Nephron progenitor cell (in vitro differentiated cells): Measurements from ENCODE around the gene HIGD1B.
A peak's percentile ranks its signal among the peaks of the same experiment; 100 is the strongest.

Experiments
- DNase-seq: peaks from one replicate; pipeline ENCODE4 v3.0.0; 2021
- H3K27ac Mint-ChIP-seq: 2 replicates; pipeline ENCODE4 v1.8.0; 2021; ENCODE audit warnings: mild to moderate bottlenecking, moderate library complexity, mixed read lengths
- H3K27me3 Mint-ChIP-seq: 2 replicates; pipeline ENCODE4 v1.8.0; 2021; ENCODE audit warnings: mild to moderate bottlenecking, low read depth, mixed read lengths; ENCODE audit not compliant: poor library complexity
- H3K36me3 Mint-ChIP-seq: 2 replicates; pipeline ENCODE4 v1.8.0; 2021; ENCODE audit warnings: low read depth, mixed read lengths
- H3K4me1 Mint-ChIP-seq: 2 replicates; pipeline ENCODE4 v1.8.0; 2021; ENCODE audit warnings: mixed read lengths
- H3K4me3 Mint-ChIP-seq: 2 replicates; pipeline ENCODE4 v1.8.0; 2021; ENCODE audit warnings: mild to moderate bottlenecking, moderate library complexity, mixed read lengths
- H3K9me3 Mint-ChIP-seq: 2 replicates; pipeline ENCODE4 v1.8.0; 2021; ENCODE audit warnings: mild to moderate bottlenecking, moderate library complexity, mixed read lengths
- TF ChIP-seq, protein P1 (sequence below): fragments of 200-600 bp; sonication (generic); IDR thresholded peaks from 2 replicates; pipeline ENCODE4 v1.5.0; 2021; ENCODE audit warnings: antibody characterized with exemption

HIGD1B gene

DNA sequence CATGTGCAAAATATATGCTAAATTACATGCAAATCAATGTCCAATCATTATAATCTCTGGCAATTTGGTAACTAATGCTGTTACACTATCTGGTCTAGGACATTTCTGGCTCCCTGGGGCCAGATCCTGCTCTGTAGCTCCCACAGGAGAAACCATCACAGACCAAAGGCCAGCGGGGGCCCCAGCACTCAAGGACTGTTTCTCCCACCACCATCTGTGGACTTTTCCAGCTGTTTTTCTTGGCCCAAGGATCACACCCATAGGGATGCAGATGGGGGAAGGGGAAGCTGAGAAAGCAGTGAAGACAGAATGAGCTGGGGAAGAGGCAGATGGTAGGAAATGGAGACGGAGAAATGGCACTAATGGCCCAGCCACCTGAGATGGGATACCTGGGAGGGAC lies at the start of gene HIGD1B:
Gene HIGD1B (plus strand): TSS at position 298 of the 400 bp plus-strand sequence. CDS start 270 bp downstream, outside the sequence.
- DNase-seq: no peak
- Mint-ChIP-seq H3K36me3 (peaks cover 26% of the 10 kb centered on the region), H3K4me1 (peaks cover 41% of the 10 kb centered on the region), H3K27me3 (no peaks in the 10 kb centered on the region), H3K4me3 (no peak within 1 kb of the TSS), H3K9me3 (no peaks in the 10 kb centered on the region), H3K27ac (peak within 1 kb of the TSS; percentile 76)
- TF ChIP-seq, protein P1, sequence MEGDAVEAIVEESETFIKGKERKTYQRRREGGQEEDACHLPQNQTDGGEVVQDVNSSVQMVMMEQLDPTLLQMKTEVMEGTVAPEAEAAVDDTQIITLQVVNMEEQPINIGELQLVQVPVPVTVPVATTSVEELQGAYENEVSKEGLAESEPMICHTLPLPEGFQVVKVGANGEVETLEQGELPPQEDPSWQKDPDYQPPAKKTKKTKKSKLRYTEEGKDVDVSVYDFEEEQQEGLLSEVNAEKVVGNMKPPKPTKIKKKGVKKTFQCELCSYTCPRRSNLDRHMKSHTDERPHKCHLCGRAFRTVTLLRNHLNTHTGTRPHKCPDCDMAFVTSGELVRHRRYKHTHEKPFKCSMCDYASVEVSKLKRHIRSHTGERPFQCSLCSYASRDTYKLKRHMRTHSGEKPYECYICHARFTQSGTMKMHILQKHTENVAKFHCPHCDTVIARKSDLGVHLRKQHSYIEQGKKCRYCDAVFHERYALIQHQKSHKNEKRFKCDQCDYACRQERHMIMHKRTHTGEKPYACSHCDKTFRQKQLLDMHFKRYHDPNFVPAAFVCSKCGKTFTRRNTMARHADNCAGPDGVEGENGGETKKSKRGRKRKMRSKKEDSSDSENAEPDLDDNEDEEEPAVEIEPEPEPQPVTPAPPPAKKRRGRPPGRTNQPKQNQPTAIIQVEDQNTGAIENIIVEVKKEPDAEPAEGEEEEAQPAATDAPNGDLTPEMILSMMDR: no peak

DNA sequence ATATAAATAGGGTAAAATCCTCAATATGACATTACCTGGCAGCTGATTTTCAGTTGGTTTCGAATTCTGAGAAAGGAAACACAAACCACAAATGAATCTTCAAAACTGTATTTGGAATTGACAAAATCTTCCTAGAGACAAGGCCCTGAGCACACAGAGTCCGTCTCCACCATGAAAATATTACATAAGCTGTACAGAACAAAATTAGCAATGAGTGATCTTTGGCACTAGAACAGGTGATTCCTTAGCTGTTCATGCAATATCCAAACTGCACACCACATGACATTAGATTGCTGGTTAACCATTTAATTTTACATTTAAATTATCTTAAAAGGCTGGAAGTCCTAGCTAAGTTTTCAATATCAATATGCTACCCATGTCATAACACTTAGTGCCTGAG lies 49.3 kb upstream of the HIGD1B start:
- Mint-ChIP-seq H3K4me3 (no peak overlapping the region), H3K9me3 (no peaks in the 10 kb centered on the region), H3K4me1 (peaks cover 22% of the 10 kb centered on the region), H3K27ac (peak overlapping the region; percentile 22), H3K27me3 (no peaks in the 10 kb centered on the region), H3K36me3 (peaks cover 60% of the 10 kb centered on the region)
- no peak for DNase-seq
- TF ChIP-seq, protein P1: no peak

DNA sequence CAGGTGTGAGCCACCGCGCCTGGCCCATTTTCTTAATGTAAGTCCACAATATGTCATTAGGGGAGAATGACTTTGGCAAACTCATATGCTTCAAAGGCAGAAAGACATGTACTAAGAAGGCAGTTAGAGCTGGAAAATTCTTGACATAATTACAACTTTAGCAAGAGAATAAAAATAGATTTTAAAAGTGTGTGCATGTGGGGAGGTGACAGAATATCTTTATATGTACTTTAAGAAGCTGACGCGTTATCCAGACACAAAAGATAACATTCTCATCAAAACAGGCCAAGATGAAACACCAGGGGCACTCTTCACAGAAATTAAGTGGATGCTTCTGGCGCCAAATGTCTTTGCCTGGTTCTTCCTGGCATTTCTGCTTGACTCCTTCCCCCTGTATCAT lies 45.8 kb upstream of the HIGD1B start:
- DNase-seq: no peak
- H3K4me3 Mint-ChIP-seq: no peak overlapping the region
- no peaks in the 10 kb centered on the region for H3K27me3 Mint-ChIP-seq
- TF ChIP-seq, protein P1: no peak
- H3K9me3 Mint-ChIP-seq: no peaks in the 10 kb centered on the region
- no peak overlapping the region for H3K27ac Mint-ChIP-seq
- H3K4me1 Mint-ChIP-seq: no peaks in the 10 kb centered on the region
- H3K36me3 Mint-ChIP-seq: peaks cover 86% of the 10 kb centered on the region

DNA sequence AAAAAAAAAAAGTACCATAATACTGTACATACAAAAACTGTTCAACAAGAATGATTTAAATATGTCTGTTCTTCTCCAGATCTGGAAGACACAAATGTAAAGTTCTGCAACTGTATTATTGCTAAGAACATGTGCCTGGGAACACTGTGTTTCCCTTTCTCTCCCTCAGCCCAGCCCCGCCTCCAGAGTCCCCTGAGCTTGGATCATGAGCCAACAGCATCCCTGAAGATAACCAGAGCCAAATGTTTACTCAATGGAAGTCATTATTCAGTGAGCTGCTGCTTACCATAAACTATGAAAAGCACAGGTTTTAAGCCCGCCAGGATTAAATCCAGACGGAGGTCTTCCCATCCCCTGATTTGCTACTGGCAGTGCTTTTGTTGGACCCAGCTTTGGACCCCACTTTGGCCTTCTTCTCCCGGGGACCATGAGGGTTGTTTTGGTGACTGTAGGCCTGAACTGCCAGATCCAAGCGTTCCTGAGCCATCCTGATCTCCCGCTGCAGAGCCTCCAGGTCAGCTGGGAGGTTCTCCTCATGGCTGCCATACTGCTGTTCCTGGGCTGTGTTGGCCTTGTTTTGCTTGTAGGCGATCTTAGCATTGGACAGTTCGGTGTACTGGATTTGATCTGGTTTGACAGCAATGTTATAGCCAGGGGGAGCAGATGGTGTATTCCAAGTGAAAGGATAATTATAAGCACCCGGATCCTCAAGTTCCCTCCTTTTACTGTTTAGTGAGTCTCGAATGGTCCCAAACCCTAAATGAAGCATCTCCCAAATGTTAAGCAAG lies 43.2 kb upstream of the HIGD1B start:
- H3K36me3 Mint-ChIP-seq: peaks cover 89% of the 10 kb centered on the region
- no peak for DNase-seq
- TF ChIP-seq, protein P1: no peak
- H3K4me1 Mint-ChIP-seq: no peaks in the 10 kb centered on the region
- H3K27ac Mint-ChIP-seq: no peak overlapping the region
- no peaks in the 10 kb centered on the region for H3K27me3 Mint-ChIP-seq
- no peaks in the 10 kb centered on the region for H3K9me3 Mint-ChIP-seq
- H3K4me3 Mint-ChIP-seq: no peak overlapping the region

DNA sequence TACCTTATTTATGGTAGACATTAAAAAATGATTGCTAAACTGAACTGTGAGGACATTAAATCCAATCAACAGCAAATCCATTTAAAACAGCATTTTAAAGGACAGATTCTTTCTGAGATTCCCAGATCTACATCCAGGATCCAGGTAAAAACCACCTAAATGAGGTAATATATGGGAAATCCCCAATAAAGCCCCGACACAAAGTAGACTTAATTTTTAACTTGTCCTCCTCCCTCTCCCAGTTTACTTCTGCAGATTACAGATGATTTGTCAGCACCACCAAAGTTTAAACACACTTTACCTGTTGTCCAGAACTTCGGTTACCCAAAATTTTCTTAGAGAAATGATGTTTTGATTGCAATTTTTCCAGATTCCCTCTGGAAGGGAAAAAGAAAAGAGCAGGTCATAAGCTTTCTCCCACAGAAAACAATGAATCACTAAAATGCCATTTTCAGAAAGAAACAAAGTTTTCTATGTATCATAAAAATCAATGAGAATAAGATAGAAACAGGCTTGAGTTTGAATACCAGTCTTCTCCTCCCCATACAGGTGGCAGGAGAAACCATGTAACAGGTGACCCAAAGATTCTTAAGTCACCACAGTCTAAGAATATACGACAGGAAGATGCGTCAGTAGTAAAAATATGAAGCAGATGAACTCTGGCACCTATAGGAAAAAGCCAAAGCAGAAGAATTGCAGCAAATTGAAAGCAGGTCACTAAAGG lies 40.4 kb upstream of the HIGD1B start:
- TF ChIP-seq, protein P1: no peak
- no peaks in the 10 kb centered on the region for H3K4me1 Mint-ChIP-seq
- H3K36me3 Mint-ChIP-seq: peaks cover 73% of the 10 kb centered on the region
- H3K27me3 Mint-ChIP-seq: no peaks in the 10 kb centered on the region
- no peak for DNase-seq
- H3K27ac Mint-ChIP-seq: peak overlapping the region; percentile 76
- no peak overlapping the region for H3K4me3 Mint-ChIP-seq
- H3K9me3 Mint-ChIP-seq: no peaks in the 10 kb centered on the region
